GM12878 (cell line): Measurements from ENCODE around the gene TMEM254.

Experiments used
- EZH2 ChIP-seq: IDR thresholded peaks from 2 replicates; pipeline ENCODE4 v1.6.1; 2012; ENCODE audit warnings: low read depth, mild to moderate bottlenecking, control low read depth, inconsistent platforms, low read length, borderline replicate concordance; ENCODE audit not compliant: control insufficient read depth
- FOXM1 ChIP-seq: IDR thresholded peaks from 2 replicates; pipeline ENCODE4 v1.6.1; 2012; ENCODE audit warnings: low read depth, mild to moderate bottlenecking, inconsistent platforms, low read length, moderate library complexity
- GABPA ChIP-seq: IDR thresholded peaks from 2 replicates; pipeline ENCODE4 v1.6.1; 2014; ENCODE audit warnings: antibody characterized with exemption, low read depth, mild to moderate bottlenecking, inconsistent platforms
- HDAC6 ChIP-seq: fragments of 200-600 bp; sonication (generic); IDR thresholded peaks from one replicate; pipeline ENCODE4 v1.8.0; 2017; ENCODE audit warnings: antibody characterized with exemption; ENCODE audit not compliant: unreplicated experiment
- MEF2A ChIP-seq: IDR thresholded peaks from 2 replicates; pipeline ENCODE4 v1.6.1; 2011; ENCODE audit warnings: low read depth, mild to moderate bottlenecking, low read length, moderate library complexity; ENCODE audit not compliant: insufficient read depth
- POLR2AphosphoS5 ChIP-seq: IDR thresholded peaks from 2 replicates; pipeline ENCODE4 v1.6.1; 2011; ENCODE audit warnings: mild to moderate bottlenecking, low read length, inconsistent platforms
- RFX5 ChIP-seq: IDR thresholded peaks from 2 replicates; pipeline ENCODE4 v1.6.1; 2011; ENCODE audit warnings: low read depth, low read length, improper control_type of control experiment
- TAF1 ChIP-seq: IDR thresholded peaks from 2 replicates; pipeline ENCODE4 v1.6.1; 2011; ENCODE audit warnings: mild to moderate bottlenecking, low read depth, low read length, borderline replicate concordance

DNA sequence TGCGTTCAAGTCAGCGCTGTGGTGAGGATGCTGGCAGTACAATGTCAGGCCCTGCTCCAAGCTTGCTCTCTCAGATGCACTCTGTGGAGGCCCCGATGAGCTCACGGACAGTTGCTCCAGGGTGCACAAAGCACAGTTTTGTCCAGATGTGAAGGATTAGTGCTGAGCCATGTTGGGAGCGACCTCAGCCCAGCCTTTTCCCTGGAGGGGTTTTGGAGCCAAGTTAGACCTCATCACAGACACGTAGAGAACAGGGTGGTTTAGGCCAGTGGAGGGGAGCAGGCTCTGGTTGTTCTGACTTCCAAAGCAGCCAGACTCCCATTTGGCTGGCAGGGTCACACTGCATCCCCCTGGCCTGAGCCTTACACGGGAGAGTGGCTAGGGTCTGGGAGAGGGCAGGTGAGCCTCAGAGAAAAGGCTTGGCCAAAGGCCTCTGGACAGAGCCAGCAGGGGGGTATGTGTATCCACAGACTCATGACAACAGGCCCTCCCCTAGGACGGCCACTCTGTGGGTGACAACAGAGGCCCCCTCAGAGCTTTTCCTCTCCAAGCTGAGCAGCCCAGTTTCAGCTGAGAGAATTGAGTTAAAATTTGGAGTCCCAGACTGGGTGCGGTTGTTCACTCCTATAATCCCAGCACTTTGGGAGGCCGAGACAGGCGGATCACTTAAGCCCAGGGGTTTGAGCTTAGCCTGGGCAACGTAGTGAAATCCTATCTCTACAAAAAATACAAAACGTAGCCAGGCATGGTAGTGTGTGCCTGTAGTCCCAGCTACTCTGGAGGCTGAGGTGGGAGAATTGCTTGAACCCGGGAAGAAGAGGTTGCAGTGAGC is 58.8 kb downstream of the TMEM254 start:
- no peak for TF ChIP-seq TAF1
- no peak for TF ChIP-seq RFX5
- TF ChIP-seq MEF2A: no peak
- TF ChIP-seq GABPA: no peak
- TF ChIP-seq FOXM1: no peak
- no peak for TF ChIP-seq HDAC6
- TF ChIP-seq POLR2AphosphoS5: no peak
- TF ChIP-seq EZH2: no peak
